Middle frontal gyrus (tissue), 1 donor: ENCODE results near the gene MAST3.
"Not testable (repeated sequence)": the region's sequence is repeated elsewhere in the genome, so short reads cannot be mapped to it uniquely, and the experiment has no call there.

Source experiments
- DNase-seq: peaks from one replicate; pipeline ENCODE4 v3.0.0-alpha.2; 2015; ENCODE audit warnings: low spot score; ENCODE audit errors: extremely low spot score

MAST3 gene

DNA sequence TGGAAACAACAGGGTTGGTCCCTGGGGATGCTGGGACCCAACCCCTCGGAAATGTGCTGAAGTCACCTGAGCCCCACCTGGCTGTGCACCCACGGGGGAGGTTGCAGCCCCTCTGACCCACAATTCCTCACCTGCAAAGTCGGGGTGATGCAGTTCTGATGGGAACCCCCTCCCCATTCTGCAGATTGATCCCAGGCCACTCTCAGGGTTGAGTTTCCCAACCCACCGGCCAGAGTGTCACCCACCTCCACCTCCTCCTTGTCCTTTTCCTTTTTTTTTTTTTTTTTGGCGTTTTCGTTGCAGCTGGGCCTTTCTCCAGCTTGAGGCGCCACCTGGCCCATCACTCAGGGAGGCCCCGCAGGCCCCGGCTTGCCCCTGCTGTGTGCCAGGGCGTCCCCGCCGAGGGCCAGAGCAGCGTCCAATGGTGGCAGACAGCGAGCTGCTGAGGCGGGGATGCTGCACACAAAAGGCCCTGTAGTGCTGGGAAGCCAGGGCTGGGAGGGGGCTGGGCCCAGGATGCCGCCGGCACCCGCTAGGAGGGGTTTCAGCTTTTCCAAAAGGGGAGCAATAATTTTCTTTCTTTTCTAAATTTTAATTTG is 60.0 kb downstream of the MAST3 start:
- DNase-seq: peak; percentile 61

DNA sequence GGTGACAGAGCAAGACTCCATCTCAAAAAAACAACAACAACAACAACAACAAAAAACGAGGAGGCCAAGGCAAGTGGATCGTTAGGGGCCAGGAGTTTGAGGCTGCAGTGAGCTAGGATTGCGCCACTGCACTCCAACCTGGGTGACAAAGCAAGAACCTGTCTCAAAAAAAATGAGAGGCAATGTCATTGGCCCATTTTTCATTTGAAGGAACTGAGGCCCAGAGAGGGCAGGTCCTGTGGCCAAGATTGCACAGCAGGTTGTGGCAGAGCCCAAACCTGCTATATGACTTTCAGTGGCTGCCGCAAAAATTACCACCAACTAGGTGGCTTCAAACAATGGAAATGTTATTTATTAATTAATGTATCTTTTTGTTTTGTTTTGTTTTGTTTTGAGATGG is 60.9 kb downstream of the MAST3 start:
- no peak for DNase-seq

DNA sequence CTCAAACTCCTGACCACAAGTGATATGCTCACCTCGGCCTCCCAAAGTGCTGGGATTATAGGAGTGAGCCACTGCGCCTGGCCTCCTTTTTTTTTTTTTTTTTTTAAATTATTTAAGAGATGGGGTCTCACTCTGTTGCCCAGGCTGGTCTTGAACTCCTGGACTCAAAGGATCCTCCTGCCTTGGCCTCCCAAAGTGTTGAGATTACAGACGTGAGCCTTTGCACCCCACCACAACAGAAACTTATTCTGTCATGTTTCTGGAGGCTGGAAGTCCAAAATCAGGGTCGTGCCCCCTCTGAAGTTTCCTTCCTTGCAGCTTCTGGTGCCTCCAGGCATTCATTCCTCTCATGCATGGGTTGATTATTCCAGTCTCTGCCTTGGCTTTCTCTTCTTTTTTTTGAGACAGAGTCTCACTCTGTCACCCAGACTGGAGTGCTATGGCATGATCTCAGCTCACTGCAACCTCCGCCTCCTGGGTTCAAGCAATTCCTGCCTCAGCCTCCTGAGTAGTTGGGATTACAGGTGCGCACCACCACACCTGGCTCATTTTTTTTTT is 61.6 kb downstream of the MAST3 start:
- DNase-seq: not testable (repeated sequence)

DNA sequence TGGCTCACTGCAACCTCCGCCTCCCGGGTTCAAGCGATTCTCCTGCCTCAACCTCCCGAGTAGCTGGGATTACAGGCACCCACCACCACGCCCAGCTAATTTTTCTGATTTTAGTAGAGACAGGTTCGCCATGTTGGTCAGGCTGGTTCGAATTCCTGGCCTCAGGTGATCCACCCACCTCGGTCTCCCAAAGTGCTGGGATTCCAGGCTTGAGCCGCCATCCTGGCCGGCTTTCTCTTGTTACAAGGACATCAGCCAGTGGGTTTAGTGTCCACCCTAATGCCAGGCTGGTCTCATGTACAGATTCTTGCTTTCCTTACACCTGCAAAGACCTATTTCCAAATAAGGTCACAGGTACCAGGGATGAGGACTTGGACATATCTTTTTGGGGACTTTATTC is 62.2 kb downstream of the MAST3 start:
- DNase-seq: no peak

- DNase-seq: no peak
Measured at GRCh38 chr19:18160493-18160970, 63.0 kb downstream of the MAST3 start.

DNA sequence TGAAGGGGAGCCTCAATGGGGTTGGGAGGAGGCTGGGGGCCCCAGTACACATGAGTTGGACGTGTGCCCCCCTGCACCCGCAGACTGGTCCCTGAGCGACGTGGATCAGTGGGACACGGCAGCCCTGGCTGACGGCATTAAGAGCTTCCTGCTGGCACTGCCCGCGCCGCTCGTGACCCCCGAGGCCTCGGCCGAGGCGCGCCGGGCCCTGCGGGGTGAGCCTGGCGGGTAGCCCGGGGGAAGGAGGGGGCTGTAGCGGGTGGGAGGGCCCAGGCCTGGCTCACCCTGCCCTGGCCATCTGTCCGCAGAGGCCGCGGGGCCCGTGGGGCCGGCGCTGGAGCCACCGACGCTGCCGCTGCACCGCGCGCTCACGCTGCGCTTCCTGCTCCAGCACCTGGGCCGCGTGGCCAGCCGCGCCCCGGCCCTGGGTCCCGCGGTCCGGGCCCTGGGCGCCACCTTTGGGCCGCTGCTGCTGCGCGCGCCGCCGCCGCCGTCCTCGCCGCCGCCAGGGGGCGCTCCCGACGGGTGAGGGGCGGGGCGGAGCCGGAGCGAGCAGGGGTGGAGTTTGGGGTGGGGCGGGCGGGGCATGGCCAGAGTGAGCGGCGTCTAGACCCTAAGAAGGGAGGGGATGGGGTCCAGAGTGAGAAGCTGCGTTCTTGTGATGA is 63.5 kb downstream of the MAST3 start:
- no peak for DNase-seq

DNA sequence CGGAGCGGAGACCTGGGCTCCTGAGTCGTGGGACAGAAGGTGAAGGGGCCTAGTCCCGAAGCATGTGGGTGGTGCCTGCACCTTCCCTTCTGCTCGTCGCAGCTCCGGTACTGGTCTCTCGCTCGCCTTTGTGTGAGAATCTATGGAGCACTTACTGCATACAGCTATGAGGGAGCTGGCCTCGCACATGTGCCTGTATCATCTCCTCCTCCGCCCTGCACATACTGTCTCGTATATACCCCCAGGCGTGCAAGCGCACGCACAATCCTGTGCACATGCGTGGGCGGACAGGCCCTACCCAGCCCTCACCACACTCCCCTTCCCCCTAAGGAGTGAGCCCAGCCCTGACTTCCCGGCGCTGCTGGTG is 64.0 kb downstream of the MAST3 start:
- DNase-seq: no peak

DNA sequence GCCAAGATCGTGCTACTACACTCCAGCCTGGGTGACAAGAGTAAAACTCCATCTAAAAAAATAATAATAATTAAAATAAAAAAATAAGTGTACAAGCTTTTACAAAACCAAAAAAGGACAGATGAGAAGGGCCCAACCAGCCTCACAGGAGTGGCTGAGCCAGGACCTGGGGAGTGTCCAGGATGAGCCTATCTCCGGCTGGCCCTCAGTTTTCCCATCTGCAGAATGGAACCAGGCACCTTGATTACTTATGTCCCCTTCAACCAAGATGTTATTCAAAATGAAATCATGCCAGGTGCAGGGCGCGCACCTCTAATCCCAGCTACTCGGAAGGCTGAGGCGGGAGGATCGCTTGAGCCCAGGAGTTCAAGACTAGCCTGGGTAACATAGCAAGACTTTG is 66.5 kb downstream of the MAST3 start:
- no peak for DNase-seq

DNA sequence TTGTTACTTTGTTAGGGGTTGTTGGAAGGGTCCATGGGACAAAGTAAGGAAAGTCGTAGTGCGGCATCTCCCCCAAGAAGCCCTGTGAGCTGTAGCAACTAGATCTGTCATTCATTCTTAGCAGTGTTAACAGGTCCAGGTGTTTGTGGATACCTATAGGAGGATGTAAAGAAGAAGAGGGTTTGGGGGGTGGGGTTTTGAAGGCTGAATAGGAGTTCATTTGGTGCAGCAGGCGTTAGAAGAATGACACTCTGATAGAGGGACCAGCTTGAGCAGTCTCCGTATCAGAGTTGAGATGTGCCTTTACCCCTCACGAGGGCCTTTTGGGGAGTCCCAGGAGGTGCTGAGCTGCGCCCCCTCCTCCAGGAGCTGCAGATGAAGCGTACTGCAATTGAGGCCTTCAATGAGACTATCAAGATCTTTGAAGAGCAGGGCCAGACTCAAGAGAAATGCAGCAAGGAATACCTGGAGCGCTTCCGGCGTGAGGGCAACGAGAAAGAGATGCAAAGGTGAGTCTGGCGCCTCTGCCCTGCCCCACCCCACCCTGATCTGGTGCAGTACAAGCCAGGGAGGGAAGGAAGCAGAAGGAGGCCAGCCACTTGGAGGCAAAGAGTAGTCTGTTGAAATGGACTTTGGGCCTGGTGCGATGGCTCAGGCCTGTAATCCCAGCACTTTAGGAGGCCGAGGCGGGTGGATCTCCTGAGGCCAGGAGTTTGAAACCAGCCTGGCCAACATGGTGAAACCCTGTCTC is 68.4 kb downstream of the MAST3 start:
- DNase-seq: no peak

DNA sequence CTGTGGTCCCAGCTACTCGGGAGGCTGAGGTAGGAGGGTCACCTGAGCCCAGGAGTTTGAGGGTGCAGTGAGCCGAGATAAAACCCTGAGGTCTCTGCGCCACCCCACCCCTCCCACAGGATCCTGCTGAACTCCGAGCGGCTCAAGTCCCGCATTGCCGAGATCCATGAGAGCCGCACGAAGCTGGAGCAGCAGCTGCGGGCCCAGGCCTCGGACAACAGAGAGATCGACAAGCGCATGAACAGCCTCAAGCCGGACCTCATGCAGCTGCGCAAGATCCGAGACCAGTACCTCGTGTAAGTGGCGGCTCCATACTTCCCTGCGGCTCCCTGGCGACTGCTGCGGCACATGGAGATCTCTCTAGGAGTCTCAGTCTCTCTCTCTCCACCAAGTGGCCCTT is 69.4 kb downstream of the MAST3 start:
- DNase-seq: no peak

GRCh38 chr19:18167975-18168645 is 70.5 kb downstream of the MAST3 start:
- no peak for DNase-seq

DNA sequence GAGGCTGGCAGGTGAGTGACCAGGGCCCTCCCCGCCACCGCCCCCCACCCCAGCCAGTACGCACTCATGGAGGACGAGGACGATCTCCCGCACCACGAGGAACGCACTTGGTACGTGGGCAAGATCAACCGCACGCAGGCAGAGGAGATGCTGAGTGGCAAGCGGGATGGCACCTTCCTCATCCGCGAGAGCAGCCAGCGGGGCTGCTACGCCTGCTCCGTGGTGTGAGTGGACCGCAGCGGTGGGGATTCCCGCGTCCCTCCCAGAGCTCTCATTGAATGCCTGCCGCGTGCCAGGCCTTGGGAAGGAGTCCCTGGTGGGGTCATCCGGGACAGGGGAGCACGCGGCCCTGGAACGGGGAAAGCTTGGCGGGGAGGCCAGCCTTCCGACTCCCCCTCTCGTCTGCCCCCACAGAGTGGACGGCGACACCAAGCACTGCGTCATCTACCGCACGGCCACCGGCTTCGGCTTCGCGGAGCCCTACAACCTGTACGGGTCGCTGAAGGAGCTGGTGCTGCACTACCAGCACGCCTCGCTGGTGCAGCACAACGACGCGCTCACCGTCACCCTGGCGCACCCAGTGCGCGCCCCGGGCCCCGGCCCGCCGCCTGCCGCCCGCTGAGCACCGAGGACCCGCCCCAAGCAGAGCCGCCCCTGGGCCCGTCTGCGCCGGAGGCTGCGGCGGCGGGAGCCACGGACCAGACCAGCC is 71.2 kb downstream of the MAST3 start:
- no peak for DNase-seq

GRCh38 chr19:18170714-18171255 is 73.2 kb downstream of the MAST3 start:
- no peak for DNase-seq

GRCh38 chr19:18171605-18172327 is 74.2 kb downstream of the MAST3 start:
- no peak for DNase-seq

DNA sequence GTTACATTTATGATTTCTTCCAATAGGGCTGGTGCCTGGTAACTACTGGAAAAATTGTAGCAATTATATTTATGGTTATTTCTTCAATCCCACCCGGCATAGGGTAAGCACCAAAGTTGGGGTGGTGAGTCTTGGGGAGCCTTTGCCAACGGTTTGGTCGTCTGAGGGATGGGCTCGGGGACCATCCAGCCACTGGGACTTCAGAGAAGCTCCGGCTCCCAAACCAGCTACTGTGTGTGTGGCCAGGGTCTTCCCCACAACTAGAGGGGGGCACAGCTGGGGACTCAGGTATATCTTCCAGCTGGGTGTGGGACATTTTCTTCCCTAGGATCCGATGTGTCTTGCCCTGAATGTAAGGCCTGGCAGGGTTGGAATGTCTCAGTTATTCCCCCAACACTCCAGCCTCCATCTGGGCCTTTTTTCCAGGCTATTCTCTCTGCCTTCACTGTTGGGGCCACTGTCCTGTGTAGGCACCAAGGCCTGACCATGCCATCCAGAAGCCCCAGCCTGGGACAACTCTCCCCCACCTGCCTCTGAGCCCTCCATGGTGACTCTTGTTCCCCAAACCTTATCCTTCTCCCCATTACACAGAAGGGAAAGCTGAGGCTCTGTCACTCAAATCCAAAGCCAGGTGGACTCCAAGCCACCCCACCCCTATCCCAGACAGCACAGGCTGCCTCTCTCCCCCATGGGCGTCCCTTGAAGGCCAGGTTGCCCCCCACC is 74.9 kb downstream of the MAST3 start:
- no peak for DNase-seq

- DNase-seq: no peak
Measured at GRCh38 chr19:18173054-18173571, 75.5 kb downstream of the MAST3 start.

GRCh38 chr19:18173572-18174288 is 76.2 kb downstream of the MAST3 start, which contains the start of gene IFI30:
IFI30 (plus strand) TSS chr19:18173813; CDS start chr19:18173842, 29 bp downstream.
- no peak for DNase-seq

- no peak for DNase-seq
Measured at GRCh38 chr19:18174983-18175382, 77.4 kb downstream of the MAST3 start.
